Testis (tissue), 3 donors: Measurements from ENCODE around the gene ZEB2. TPM values are rescaled to one million over a fixed set of nuclear protein-coding genes. Genes with fewer than 3 reads are reported as not detected.

Experiments used
- DNase-seq: peaks from one replicate; pipeline ENCODE4 v3.0.0-alpha.2; 2019
- H3K27ac ChIP-seq, 2 donors: fragments of 200-600 bp; sonication (generic); one replicate each; pipeline ENCODE4 v1.5.1; 2019
- H3K27me3 ChIP-seq: fragments of 200-600 bp; sonication (generic); one replicate; pipeline ENCODE4 v1.5.1; 2019
- H3K36me3 ChIP-seq: fragments of 200-600 bp; sonication (generic); one replicate; pipeline ENCODE4 v1.5.1; 2017; ENCODE audit warnings: low read depth; ENCODE audit errors: missing control alignments
- H3K4me1 ChIP-seq: fragments of 200-600 bp; sonication (generic); one replicate; pipeline ENCODE4 v1.5.1; 2019
- H3K4me3 ChIP-seq, 2 donors: fragments of 200-600 bp; sonication (generic); one replicate each; pipeline ENCODE4 v1.5.1; 2017 to 2019
- H3K9me3 ChIP-seq: fragments of 200-600 bp; sonication (generic); one replicate; pipeline ENCODE4 v1.5.1; 2017
- POLR2A ChIP-seq: fragments of 450-650 bp; IDR thresholded peaks from one replicate; pipeline ENCODE4 v1.6.1; 2017; ENCODE audit warnings: antibody characterized with exemption, mild to moderate bottlenecking, moderate library complexity
- WGBS, 2 donors: methylation state at CpG; one replicate each; pipeline ENCODE4 v1.1.5; 2018; 5-methylcytosine and 5-hydroxymethylcytosine counted together
- intact Hi-C: fragments of 100-400 bp; cut with DNase I; formaldehyde crosslinking; loops from one replicate; pipeline ENCODE4 v1.15.1; 2023; ENCODE audit warnings: low total_unique reads
- polyA plus RNA-seq: library from polyadenylated mRNA; stranded (reverse); fragments of 350-450 nt; fragmentation: Illumina TruSeq; extraction: RNeasy Lipid Tissue Mini Kit (QIAGEN cat#74804); gene quantifications from one replicate; pipeline ENCODE4 v1.2.3, GENCODE V29; 2014; ENCODE audit warnings: low read depth, low replicate concordance; ENCODE audit not compliant: insufficient read depth
- total RNA-seq, 2 donors: library from RNA; depleted of rRNA; stranded (reverse); fragments of >200 nt; gene quantifications; one replicate each; pipeline ENCODE4 v1.2.3, GENCODE V29; 2016
- TF ChIP-seq, protein P1 (sequence below), 3 experiments: fragments of 450-650 bp in 2 of 3; fragments of 200-600 bp in 1 of 3; sonication (generic) in 1 of 3; IDR thresholded peaks; one replicate each; pipeline ENCODE4 v1.5.1; 2016 to 2019; ENCODE audit warnings: antibody characterized with exemption in 3 of 3, mild to moderate bottlenecking in 2 of 3, moderate library complexity in 1 of 3

Gene ZEB2
- total and polyA plus RNA-seq, 3 donors from 2014 or later = 38.7 to 96.4 (median 87.8) TPM

DNA sequence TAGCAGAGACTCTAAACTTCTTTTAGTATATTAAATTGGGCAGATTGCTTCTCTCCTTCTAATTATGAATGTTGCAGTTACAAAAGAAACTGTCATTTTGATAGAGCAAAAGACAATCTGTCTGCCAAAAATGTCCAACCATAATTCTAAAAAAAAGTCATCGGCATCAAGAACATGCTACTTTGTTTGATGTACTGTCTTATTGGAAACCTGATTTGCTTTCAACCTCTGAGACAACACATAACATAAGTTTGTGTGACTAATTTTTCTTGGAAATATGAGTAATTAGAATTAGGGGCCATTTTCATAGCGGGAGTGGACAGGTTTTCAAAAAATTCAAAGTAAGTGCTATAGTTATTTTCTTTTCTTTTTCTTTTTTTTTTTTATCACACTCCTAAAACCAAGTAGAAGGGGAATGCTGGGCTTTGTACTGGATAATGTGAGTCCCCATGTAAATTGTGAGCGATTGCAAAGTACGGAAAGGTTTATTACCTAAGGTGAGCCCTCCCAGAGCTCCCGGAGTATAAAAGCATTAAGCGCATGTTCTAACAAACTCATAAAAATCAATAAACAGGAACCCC, 59.1 kb downstream of the ZEB2 start:
- no peaks in the 10 kb centered on the region for H3K27me3 ChIP-seq
- TF ChIP-seq, protein P1, sequence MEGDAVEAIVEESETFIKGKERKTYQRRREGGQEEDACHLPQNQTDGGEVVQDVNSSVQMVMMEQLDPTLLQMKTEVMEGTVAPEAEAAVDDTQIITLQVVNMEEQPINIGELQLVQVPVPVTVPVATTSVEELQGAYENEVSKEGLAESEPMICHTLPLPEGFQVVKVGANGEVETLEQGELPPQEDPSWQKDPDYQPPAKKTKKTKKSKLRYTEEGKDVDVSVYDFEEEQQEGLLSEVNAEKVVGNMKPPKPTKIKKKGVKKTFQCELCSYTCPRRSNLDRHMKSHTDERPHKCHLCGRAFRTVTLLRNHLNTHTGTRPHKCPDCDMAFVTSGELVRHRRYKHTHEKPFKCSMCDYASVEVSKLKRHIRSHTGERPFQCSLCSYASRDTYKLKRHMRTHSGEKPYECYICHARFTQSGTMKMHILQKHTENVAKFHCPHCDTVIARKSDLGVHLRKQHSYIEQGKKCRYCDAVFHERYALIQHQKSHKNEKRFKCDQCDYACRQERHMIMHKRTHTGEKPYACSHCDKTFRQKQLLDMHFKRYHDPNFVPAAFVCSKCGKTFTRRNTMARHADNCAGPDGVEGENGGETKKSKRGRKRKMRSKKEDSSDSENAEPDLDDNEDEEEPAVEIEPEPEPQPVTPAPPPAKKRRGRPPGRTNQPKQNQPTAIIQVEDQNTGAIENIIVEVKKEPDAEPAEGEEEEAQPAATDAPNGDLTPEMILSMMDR (IDR thresholded peaks at IDR 0.05) = no peak
- no peak for TF ChIP-seq POLR2A
- peak overlapping the region in 1 of 2 donors; percentile 47 for H3K27ac ChIP-seq
- WGBS, 2 donors = 84 to 90% methylated on average over 6 of the region's 6 CpGs
- intact Hi-C loops = no loop called here
- H3K9me3 ChIP-seq = no peaks in the 10 kb centered on the region
- DNase-seq = no peak
- H3K36me3 ChIP-seq = no peaks in the 10 kb centered on the region
- H3K4me1 ChIP-seq = peaks cover 38% of the 10 kb centered on the region
- no peak overlapping the region for H3K4me3 ChIP-seq

DNA sequence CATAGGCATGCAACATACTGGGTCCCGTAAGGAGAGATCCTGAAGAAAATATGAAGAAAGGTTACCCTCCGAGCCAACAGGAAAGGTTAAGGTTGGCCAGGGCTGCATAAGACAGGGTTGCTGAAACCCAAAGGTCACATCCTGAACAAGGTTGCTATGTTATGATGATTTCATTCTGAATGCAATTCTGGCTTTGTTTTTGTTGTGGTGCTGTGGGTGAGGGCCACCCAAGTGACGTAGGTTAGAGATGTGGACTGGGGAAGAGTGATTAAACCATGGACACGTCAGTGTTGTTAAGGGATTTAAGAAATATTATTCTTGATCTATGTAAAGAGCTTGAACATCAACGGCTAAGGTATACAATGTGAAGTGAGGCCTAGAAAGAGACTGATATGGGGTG, 60.0 kb downstream of the ZEB2 start:
- intact Hi-C loops = no loop called here
- H3K27ac ChIP-seq = peak overlapping the region; percentile 47
- no peak for DNase-seq
- H3K4me3 ChIP-seq = no peak overlapping the region
- no peaks in the 10 kb centered on the region for H3K36me3 ChIP-seq
- H3K9me3 ChIP-seq = no peaks in the 10 kb centered on the region
- WGBS, 2 donors = 67 to 69% methylated on average over 5 of the region's 5 CpGs
- TF ChIP-seq, protein P1 (IDR thresholded peaks at IDR 0.05) = no peak
- TF ChIP-seq POLR2A = no peak
- H3K27me3 ChIP-seq = no peaks in the 10 kb centered on the region
- H3K4me1 ChIP-seq = peaks cover 46% of the 10 kb centered on the region

DNA sequence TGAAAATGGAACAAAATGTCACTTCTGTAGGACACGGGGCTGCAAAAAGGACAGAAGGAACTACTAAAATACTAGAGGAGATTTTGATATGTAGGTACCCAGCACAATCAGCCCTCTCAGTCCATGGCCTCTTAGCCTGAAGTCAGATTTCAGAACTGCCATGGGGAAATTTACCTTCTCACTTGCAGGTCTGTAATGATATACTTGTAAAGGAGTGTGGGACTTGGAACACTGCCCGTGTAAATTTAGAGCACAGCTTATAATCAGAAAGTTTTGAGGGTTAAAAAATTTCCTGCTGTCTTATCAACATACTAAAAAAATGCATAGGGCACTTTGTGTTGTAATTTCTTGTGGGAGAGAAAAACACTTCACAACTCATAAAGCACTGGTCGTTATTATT, 60.6 kb downstream of the ZEB2 start:
- intact Hi-C loops = no loop called here
- Histone ChIP-seq H3K4me3 (no peak overlapping the region), H3K9me3 (no peaks in the 10 kb centered on the region), H3K27ac (peak overlapping the region in 1 of 2 donors; percentile 42), H3K36me3 (no peaks in the 10 kb centered on the region), H3K4me1 (peaks cover 52% of the 10 kb centered on the region), H3K27me3 (no peaks in the 10 kb centered on the region)
- no peak for DNase-seq
- no peak for TF ChIP-seq POLR2A
- TF ChIP-seq, protein P1 (IDR thresholded peaks at IDR 0.05) = no peak
- 34 to 54% methylated on average over 3 of the region's 3 CpGs for WGBS, 2 donors

DNA sequence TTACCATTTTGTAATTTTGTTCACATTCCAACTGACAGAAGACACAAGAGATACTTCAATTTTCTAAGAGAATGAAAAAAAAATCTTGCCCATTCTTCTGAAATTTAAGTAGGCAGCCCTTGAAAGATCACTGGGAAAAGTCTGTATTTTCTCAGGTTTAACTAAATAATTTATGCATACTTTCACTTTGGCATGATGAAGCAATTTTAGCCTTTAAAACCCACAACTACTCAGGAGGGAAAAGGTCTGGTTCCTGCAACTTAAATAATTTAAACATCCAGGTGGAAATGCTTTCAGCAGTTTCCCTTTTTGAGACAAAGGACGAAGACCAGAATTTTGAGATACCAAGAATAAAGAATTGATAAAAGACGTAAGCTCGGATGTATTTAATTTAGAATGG, 61.4 kb downstream of the ZEB2 start:
- H3K4me1 ChIP-seq = peaks cover 53% of the 10 kb centered on the region
- 56 to 57% methylated on average over 3 of the region's 3 CpGs for WGBS, 2 donors
- intact Hi-C loops = no loop called here

More for the DNA sequence above, 61.4 kb downstream of the ZEB2 start:
- H3K4me3 ChIP-seq = no peak overlapping the region
- H3K27me3 ChIP-seq = no peaks in the 10 kb centered on the region
- H3K36me3 ChIP-seq = no peaks in the 10 kb centered on the region
- TF ChIP-seq, protein P1 (IDR thresholded peaks at IDR 0.05) = no peak
- no peak for TF ChIP-seq POLR2A
- peak overlapping the region in 1 of 2 donors; percentile 42 for H3K27ac ChIP-seq
- H3K9me3 ChIP-seq = no peaks in the 10 kb centered on the region
- DNase-seq = no peak
